ENCODE results near the gene MBOAT2.

Gene MBOAT2

GRCh38 chr2:9020267-9020666 is 16.8 kb upstream of the MBOAT2 start:
- no peak overlapping the region for H3K27ac ChIP-seq
- no peak for DNase-seq (ENCODE audit: low read depth, low spot score)

GRCh38 chr2:9018534-9018933 is 15.1 kb upstream of the MBOAT2 start:
- no peak for DNase-seq (ENCODE audit: low read depth, low spot score)
- H3K27ac ChIP-seq, result no peak overlapping the region

GRCh38 chr2:9018109-9018508 is 14.6 kb upstream of the MBOAT2 start:
- no peak overlapping the region for H3K27ac ChIP-seq
- no peak for DNase-seq (ENCODE audit: low read depth, low spot score)

- DNase-seq (ENCODE audit: low read depth, low spot score), result no peak
- H3K27ac ChIP-seq, result no peak overlapping the region
These were observed 13.9 kb upstream of the MBOAT2 start for GRCh38 chr2:9017411-9017810.

- no peak overlapping the region for H3K27ac ChIP-seq
- DNase-seq (ENCODE audit: low read depth, low spot score), result no peak
These were observed 12.5 kb upstream of the MBOAT2 start for GRCh38 chr2:9015998-9016397.

GRCh38 chr2:9013403-9013802 is 9.9 kb upstream of the MBOAT2 start:
- no peak for DNase-seq (ENCODE audit: low read depth, low spot score)
- no peak overlapping the region for H3K27ac ChIP-seq

- no peak for DNase-seq (ENCODE audit: low read depth, low spot score)
- H3K27ac ChIP-seq, result no peak overlapping the region
These were observed 7.4 kb upstream of the MBOAT2 start for GRCh38 chr2:9010866-9011265.

GRCh38 chr2:9008951-9009664 is 5.6 kb upstream of the MBOAT2 start:
- H3K27ac ChIP-seq, result no peak overlapping the region
- no peak for DNase-seq (ENCODE audit: low read depth, low spot score)

GRCh38 chr2:9006368-9006767 is 2.9 kb upstream of the MBOAT2 start:
- DNase-seq (ENCODE audit: low read depth, low spot score), result no peak
- H3K27ac ChIP-seq, result no peak overlapping the region

- DNase-seq (ENCODE audit: low read depth, low spot score), result peak; percentile 94
These were observed 1.1 kb upstream of the MBOAT2 start for GRCh38 chr2:9004338-9005204.

GRCh38 chr2:9003366-9003615 is 193 bp downstream of the MBOAT2 start:
- no peak for DNase-seq (ENCODE audit: low read depth, low spot score)
- H3K27ac ChIP-seq, result peak overlapping the region; percentile 99

More at GRCh38 chr2:9004338-9005204, 1.1 kb upstream of the MBOAT2 start:
- H3K27ac ChIP-seq, result peak overlapping the region; percentile 99

- no peak for DNase-seq (ENCODE audit: low read depth, low spot score)
- H3K27ac ChIP-seq, result peak overlapping the region; percentile 99
These were observed 683 bp downstream of the MBOAT2 start for GRCh38 chr2:9002637-9003365.

GRCh38 chr2:9002313-9002636 is 1.2 kb downstream of the MBOAT2 start:
- no peak for DNase-seq (ENCODE audit: low read depth, low spot score)
- H3K27ac ChIP-seq, result peak overlapping the region; percentile 99

- peak overlapping the region; percentile 99 for H3K27ac ChIP-seq
- no peak for DNase-seq (ENCODE audit: low read depth, low spot score)
These were observed 1.7 kb downstream of the MBOAT2 start for GRCh38 chr2:9001778-9002177.

- DNase-seq (ENCODE audit: low read depth, low spot score), result peak; percentile 70
These were observed 2.3 kb downstream of the MBOAT2 start for GRCh38 chr2:9001229-9001628.

GRCh38 chr2:9000442-9000841 is 3.0 kb downstream of the MBOAT2 start:
- H3K27ac ChIP-seq, result peak overlapping the region; percentile 2
- no peak for DNase-seq (ENCODE audit: low read depth, low spot score)

More at GRCh38 chr2:9001229-9001628, 2.3 kb downstream of the MBOAT2 start:
- H3K27ac ChIP-seq, result peak overlapping the region; percentile 99

GRCh38 chr2:8999797-9000196 is 3.7 kb downstream of the MBOAT2 start:
- peak overlapping the region; percentile 2 for H3K27ac ChIP-seq
- DNase-seq (ENCODE audit: low read depth, low spot score), result no peak

GRCh38 chr2:8999102-8999446 is 4.4 kb downstream of the MBOAT2 start:
- DNase-seq (ENCODE audit: low read depth, low spot score), result no peak
- no peak overlapping the region for H3K27ac ChIP-seq

GRCh38 chr2:8998418-8999101 is 4.9 kb downstream of the MBOAT2 start:
- no peak overlapping the region for H3K27ac ChIP-seq
- DNase-seq (ENCODE audit: low read depth, low spot score), result no peak

GRCh38 chr2:8997631-8998030 is 5.9 kb downstream of the MBOAT2 start:
- no peak for DNase-seq (ENCODE audit: low read depth, low spot score)

GRCh38 chr2:8997108-8997507 is 6.4 kb downstream of the MBOAT2 start:
- no peak for DNase-seq (ENCODE audit: low read depth, low spot score)
- no peak overlapping the region for H3K27ac ChIP-seq

More at GRCh38 chr2:8997631-8998030, 5.9 kb downstream of the MBOAT2 start:
- no peak overlapping the region for H3K27ac ChIP-seq

Measured in epithelial cell of prostate (primary cell).